ENCODE results near the gene CFAP46.

DNA sequence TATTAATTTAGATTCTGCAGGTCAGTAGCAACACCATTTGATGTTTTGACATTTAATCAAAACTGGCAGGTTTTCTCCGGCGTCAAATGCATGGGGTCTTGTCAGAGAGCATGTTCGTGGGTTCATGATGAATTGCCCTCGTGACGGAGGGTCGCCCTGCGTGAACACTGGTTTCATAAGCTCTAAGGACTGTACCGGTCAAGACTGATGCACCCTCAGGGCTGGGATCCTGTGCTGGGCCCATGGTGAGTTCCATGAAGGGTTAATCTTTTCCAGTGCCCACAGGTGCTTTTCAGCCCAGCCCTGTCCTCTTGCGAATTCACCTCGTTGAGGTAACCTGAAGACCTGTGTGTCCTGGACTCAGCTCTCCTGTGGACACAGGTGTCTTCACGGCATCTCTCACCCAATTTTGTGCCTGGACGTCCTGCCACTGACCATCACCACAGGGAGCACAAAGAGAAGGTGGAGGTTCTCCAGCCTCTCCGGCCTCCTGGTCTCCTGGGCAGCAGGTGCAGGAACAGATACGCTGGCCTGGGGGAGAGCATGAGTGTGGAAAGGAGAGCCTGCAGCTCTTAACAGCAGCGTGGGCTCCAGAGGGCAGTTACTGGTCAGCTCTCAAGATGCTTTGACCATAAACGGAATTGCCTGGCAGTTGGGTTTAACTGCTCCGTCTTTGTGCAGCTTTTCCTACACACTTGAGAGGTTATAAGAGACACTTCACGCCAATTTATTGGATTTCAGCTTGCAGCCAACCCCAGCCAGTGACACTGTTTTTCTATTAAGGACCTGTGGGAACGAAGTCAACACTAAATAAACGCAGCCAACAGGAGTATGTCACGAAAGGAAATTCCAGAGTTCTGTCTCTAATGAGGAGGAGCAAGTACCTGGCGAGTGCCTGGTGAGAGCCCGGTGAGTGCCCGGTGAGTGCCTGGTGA, 37.4 kb upstream of the CFAP46 start:
- TF ChIP-seq CTCF (IDR thresholded peaks at IDR 0.05; ENCODE audit: insufficient read depth, low read length, poor library complexity, severe bottlenecking) = no peak
- TF ChIP-seq EZH2phosphoT487 (conservative IDR thresholded peaks at IDR 0.05; ENCODE audit: low read length) = no peak

All from SU-DHL-6 (cell line).